Lung (tissue), 12 donors: Measurements from ENCODE around the gene ZNF90. TPM values are rescaled to one million over a fixed set of nuclear protein-coding genes. Genes with fewer than 3 reads are reported as not detected.
A peak's percentile ranks its signal among the peaks of the same experiment; 100 is the strongest.
"Not testable (repeated sequence)": the region's sequence is repeated elsewhere in the genome, so short reads cannot be mapped to it uniquely, and the experiment has no call there.

Experiments used
- ATAC-seq: fragments of 200-7000 bp; cut with Tn5 transposase; one replicate; pipeline ENCODE4 v1.9.1; 2020; ENCODE audit warnings: moderate number of reproducible peaks; ENCODE audit not compliant: insufficient read depth, low FRiP score
- DNase-seq, 3 donors: peaks; one replicate each; pipeline ENCODE4 v3.0.0-alpha.2; 2013 to 2017
- H3K27ac ChIP-seq, 2 donors: one replicate each; pipeline ENCODE4 v1.5.1; 2013; ENCODE audit warnings: mild to moderate bottlenecking in 2 of 2, moderate library complexity in 2 of 2, control low read depth in 1 of 2, inconsistent platforms in 1 of 2, low read depth in 1 of 2, low read length in 1 of 2
- H3K27me3 ChIP-seq, 3 donors: one replicate each; pipeline ENCODE4 v1.5.1; 2013; ENCODE audit warnings: low read length in 2 of 3; ENCODE audit not compliant: control insufficient read depth in 3 of 3, insufficient read depth in 3 of 3
- H3K36me3 ChIP-seq, 4 donors: one replicate each; pipeline ENCODE4 v1.5.1; 2013; ENCODE audit warnings: low read length in 4 of 4, mild to moderate bottlenecking in 1 of 4, moderate library complexity in 1 of 4; ENCODE audit not compliant: control insufficient read depth in 4 of 4, insufficient read depth in 4 of 4
- H3K4me1 ChIP-seq, 5 donors: one replicate each; pipeline ENCODE4 v1.5.1; 2013; ENCODE audit warnings: low read length in 5 of 5, mild to moderate bottlenecking in 2 of 5, moderate library complexity in 1 of 5; ENCODE audit not compliant: control insufficient read depth in 5 of 5, insufficient read depth in 5 of 5
- H3K4me3 ChIP-seq: one replicate; pipeline ENCODE4 v1.5.1; 2013; ENCODE audit warnings: mild to moderate bottlenecking, control low read depth, moderate library complexity
- H3K9ac ChIP-seq, 2 donors: one replicate each; pipeline ENCODE4 v1.5.1; 2013; ENCODE audit warnings: low read length in 2 of 2, control low read depth in 1 of 2; ENCODE audit not compliant: insufficient read depth in 1 of 2
- H3K9me3 ChIP-seq, 4 donors: one replicate each; pipeline ENCODE4 v1.5.1; 2013; ENCODE audit warnings: low read length in 3 of 4, mild to moderate bottlenecking in 1 of 4, moderate library complexity in 1 of 4; ENCODE audit not compliant: control insufficient read depth in 4 of 4, insufficient read depth in 3 of 4
- WGBS, 2 donors: extraction: QIAGEN DNeasy Blood & Tissue Kit; methylation state at CpG; one replicate each; pipeline ENCODE4 v1.1.7; 2013; 5-methylcytosine and 5-hydroxymethylcytosine counted together
- polyA plus RNA-seq, 2 donors: library from polyadenylated mRNA; stranded (reverse); fragments of 200-250 nt; gene quantifications; one replicate each; pipeline ENCODE4 v1.2.1, GENCODE V29; 2013
- total RNA-seq, 2 donors: library from RNA; depleted of rRNA in 1 of 2; stranded (reverse); fragments of >200 nt in 1 of 2; gene quantifications; one replicate each; pipeline ENCODE4 v1.2.1, GENCODE V29; 2014 to 2021
- TF ChIP-seq, protein P1 (sequence below): IDR thresholded peaks from 2 replicates; pipeline ENCODE4 v1.5.1; 2012; ENCODE audit warnings: mild to moderate bottlenecking; ENCODE audit errors: control extremely low read depth, extremely low read depth
- donor health status: control.
- donor health status: control.
- donor health status: Bipolar disorder and iron deficiency.
- donor health status: healthy.
- donor health status: DM: yes; HTN: yes; CAD: no.

Gene ZNF90
- total and polyA plus RNA-seq, 4 donors, result 0.76 to 25.1 (median 4.1) TPM

GRCh38 chr19:20124879-20125278 is 47.1 kb downstream of the ZNF90 start:
- TF ChIP-seq, protein P1, sequence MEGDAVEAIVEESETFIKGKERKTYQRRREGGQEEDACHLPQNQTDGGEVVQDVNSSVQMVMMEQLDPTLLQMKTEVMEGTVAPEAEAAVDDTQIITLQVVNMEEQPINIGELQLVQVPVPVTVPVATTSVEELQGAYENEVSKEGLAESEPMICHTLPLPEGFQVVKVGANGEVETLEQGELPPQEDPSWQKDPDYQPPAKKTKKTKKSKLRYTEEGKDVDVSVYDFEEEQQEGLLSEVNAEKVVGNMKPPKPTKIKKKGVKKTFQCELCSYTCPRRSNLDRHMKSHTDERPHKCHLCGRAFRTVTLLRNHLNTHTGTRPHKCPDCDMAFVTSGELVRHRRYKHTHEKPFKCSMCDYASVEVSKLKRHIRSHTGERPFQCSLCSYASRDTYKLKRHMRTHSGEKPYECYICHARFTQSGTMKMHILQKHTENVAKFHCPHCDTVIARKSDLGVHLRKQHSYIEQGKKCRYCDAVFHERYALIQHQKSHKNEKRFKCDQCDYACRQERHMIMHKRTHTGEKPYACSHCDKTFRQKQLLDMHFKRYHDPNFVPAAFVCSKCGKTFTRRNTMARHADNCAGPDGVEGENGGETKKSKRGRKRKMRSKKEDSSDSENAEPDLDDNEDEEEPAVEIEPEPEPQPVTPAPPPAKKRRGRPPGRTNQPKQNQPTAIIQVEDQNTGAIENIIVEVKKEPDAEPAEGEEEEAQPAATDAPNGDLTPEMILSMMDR, result no peak
- H3K36me3 ChIP-seq, result peaks cover under 1 to 61% (median 32%) of the 10 kb centered on the region in 4 donors
- H3K4me3 ChIP-seq, result no peak overlapping the region
- DNase-seq (no peak), ATAC-seq (no peak)
- no peaks in the 10 kb centered on the region for H3K27me3 ChIP-seq
- peaks cover 20 to 38% (median 28%) of the 10 kb centered on the region in 4 donors for H3K9me3 ChIP-seq
- no peaks in the 10 kb centered on the region for H3K4me1 ChIP-seq
- H3K9ac ChIP-seq, result no peak overlapping the region
- H3K27ac ChIP-seq, result no peak overlapping the region
- WGBS, 2 donors, result 97% methylated on average over 23 of the region's 23 CpGs

GRCh38 chr19:20132933-20133332 is 55.1 kb downstream of the ZNF90 start:
- WGBS, 2 donors, result 83 to 89% methylated on average over 2 of the region's 2 CpGs
- H3K9me3 ChIP-seq, result peaks cover 3 to 18% (median 13%) of the 10 kb centered on the region in 4 donors
- peaks cover 3 to 23% (median 10%) of the 10 kb centered on the region in 4 donors for H3K36me3 ChIP-seq
- not testable (repeated sequence) for H3K9ac ChIP-seq, H3K27me3 ChIP-seq, ATAC-seq, DNase-seq, H3K27ac ChIP-seq, H3K4me1 ChIP-seq, H3K4me3 ChIP-seq

GRCh38 chr19:20137714-20138113 is 59.9 kb downstream of the ZNF90 start:
- not testable (repeated sequence) for H3K9me3 ChIP-seq, H3K27ac ChIP-seq, DNase-seq, H3K36me3 ChIP-seq, ATAC-seq, H3K4me3 ChIP-seq, H3K4me1 ChIP-seq, H3K27me3 ChIP-seq, H3K9ac ChIP-seq
- WGBS, 2 donors, result 97 to 98% methylated on average over 14 to 27 of the region's 29 CpGs

GRCh38 chr19:20151617-20152145 is 73.9 kb downstream of the ZNF90 start:
- no peak overlapping the region for H3K27ac ChIP-seq
- TF ChIP-seq, protein P1, result no peak
- H3K4me1 ChIP-seq, result peaks cover 0 to 2% (median 0%) of the 10 kb centered on the region in 5 donors
- WGBS, 2 donors, result 79 to 88% methylated on average over 12 of the region's 12 CpGs
- no peak overlapping the region for H3K9ac ChIP-seq
- no peaks in the 10 kb centered on the region for H3K27me3 ChIP-seq
- DNase-seq (no peak), ATAC-seq (no peak)
- H3K9me3 ChIP-seq, result peaks cover 0 to 6% (median 0%) of the 10 kb centered on the region in 4 donors
- H3K4me3 ChIP-seq, result no peak overlapping the region
- no peaks in the 10 kb centered on the region for H3K36me3 ChIP-seq

GRCh38 chr19:20152506-20152905 is 74.7 kb downstream of the ZNF90 start:
- 71 to 82% methylated on average over 9 to 12 of the region's 15 CpGs for WGBS, 2 donors
- not testable (repeated sequence) for ATAC-seq, H3K9ac ChIP-seq

More at GRCh38 chr19:20152506-20152905, 74.7 kb downstream of the ZNF90 start:
- H3K4me1 ChIP-seq, H3K27me3 ChIP-seq, H3K9me3 ChIP-seq, H3K27ac ChIP-seq, H3K4me3 ChIP-seq, H3K36me3 ChIP-seq: not testable (repeated sequence)
- DNase-seq, result peak in 1 of 3 donors; percentile 21
